Islet precursor cell (in vitro differentiated cells): ENCODE results near the gene CEP63.
A peak's percentile ranks its signal among the peaks of the same experiment; 100 is the strongest.

Experiments used
- DNase-seq: peaks from one replicate; pipeline ENCODE4 v3.0.0-alpha.2; 2018

Gene CEP63

GRCh38 chr3:134471521-134472193 lies 14.2 kb upstream of the CEP63 start:
- no peak for DNase-seq

- no peak for DNase-seq
Observed at GRCh38 chr3:134472831-134473230, 13.0 kb upstream of the CEP63 start.

- peak; percentile 86 for DNase-seq
Observed at GRCh38 chr3:134473868-134474546, 11.8 kb upstream of the CEP63 start.

GRCh38 chr3:134474956-134475355 lies 10.9 kb upstream of the CEP63 start:
- no peak for DNase-seq

- peak; percentile 70 for DNase-seq
Observed at GRCh38 chr3:134476306-134476705, 9.6 kb upstream of the CEP63 start.

GRCh38 chr3:134477002-134477401 lies 8.9 kb upstream of the CEP63 start:
- DNase-seq = peak; percentile 62

GRCh38 chr3:134477938-134478337 lies 7.9 kb upstream of the CEP63 start:
- DNase-seq = no peak

GRCh38 chr3:134480546-134480945 lies 5.3 kb upstream of the CEP63 start:
- DNase-seq = no peak

GRCh38 chr3:134481166-134481565 lies 4.7 kb upstream of the CEP63 start:
- no peak for DNase-seq

- no peak for DNase-seq
Observed at GRCh38 chr3:134482622-134483021, 3.2 kb upstream of the CEP63 start.

- peak; percentile 69 for DNase-seq
Observed at GRCh38 chr3:134483195-134483900, 2.5 kb upstream of the CEP63 start.

- no peak for DNase-seq
Observed at GRCh38 chr3:134485075-134485717, 661 bp upstream of the CEP63 start.

GRCh38 chr3:134486577-134487041 lies 752 bp downstream of the CEP63 start:
- DNase-seq = no peak

GRCh38 chr3:134487406-134487805 lies 1.5 kb downstream of the CEP63 start:
- DNase-seq = no peak

GRCh38 chr3:134494495-134494894 lies 8.6 kb downstream of the CEP63 start:
- no peak for DNase-seq

GRCh38 chr3:134495980-134496379 lies 10.1 kb downstream of the CEP63 start:
- DNase-seq = no peak

GRCh38 chr3:134496471-134497071 lies 10.7 kb downstream of the CEP63 start:
- no peak for DNase-seq

GRCh38 chr3:134503266-134503665 lies 17.4 kb downstream of the CEP63 start:
- DNase-seq = no peak

GRCh38 chr3:134504132-134504531 lies 18.3 kb downstream of the CEP63 start:
- no peak for DNase-seq

- no peak for DNase-seq
Observed at GRCh38 chr3:134505485-134505884, 19.6 kb downstream of the CEP63 start.

- no peak for DNase-seq
Observed at GRCh38 chr3:134511500-134511899, 25.6 kb downstream of the CEP63 start.

GRCh38 chr3:134516905-134517304 lies 31.0 kb downstream of the CEP63 start:
- no peak for DNase-seq

GRCh38 chr3:134517791-134518190 lies 31.9 kb downstream of the CEP63 start:
- no peak for DNase-seq
